ENCODE measurements around the gene BRSK1. TPM values are rescaled to one million over a fixed set of nuclear protein-coding genes. Genes with fewer than 3 reads are reported as not detected.

The BRSK1 gene
- total and polyA plus RNA-seq, 4 donors = 46.4 to 206 (median 127) TPM

DNA sequence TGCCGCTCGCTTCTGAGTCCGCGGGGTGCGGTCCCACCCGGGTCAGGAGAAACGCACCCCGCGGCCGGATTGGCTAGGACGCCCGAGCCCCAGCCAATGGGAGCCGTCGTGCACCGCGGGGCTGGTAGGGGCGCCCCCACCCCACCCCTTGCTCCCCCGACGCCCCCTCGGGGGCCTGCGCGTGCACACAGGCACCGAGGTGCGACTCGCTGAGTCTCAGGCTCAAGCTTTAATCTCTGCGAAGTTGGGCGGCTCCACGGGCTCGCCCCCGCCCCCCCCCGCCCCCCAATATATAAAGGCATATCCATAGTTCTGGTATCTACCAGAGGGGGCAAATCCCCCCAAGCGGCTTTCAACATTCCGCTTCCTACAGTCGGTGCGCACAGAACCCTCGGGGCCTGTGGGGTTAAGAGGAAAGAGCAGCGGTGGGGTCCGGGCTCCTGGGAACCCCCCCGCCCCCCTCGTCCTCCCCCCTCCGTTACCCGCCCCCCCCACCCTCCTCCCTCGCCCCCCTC, 71.0 kb downstream of the BRSK1 start, which contains the start of gene COX6B2:
TSS of gene COX6B2 (minus strand) at position 22 of the 515 bp plus-strand sequence. CDS start 198 bp downstream, outside the sequence.
- Histone ChIP-seq H3K9me3 (ENCODE audit: control insufficient read depth, insufficient read depth, low read length) (no peaks in the 10 kb centered on the region), H3K27me3 (ENCODE audit: control insufficient read depth, insufficient read depth, low read length) (peaks cover 43% of the 10 kb centered on the region), H3K36me3 (ENCODE audit: control insufficient read depth, insufficient read depth, low read length) (peaks cover 6% of the 10 kb centered on the region), H3K4me1 (ENCODE audit: control insufficient read depth, insufficient read depth, low read length) (peaks cover 30% of the 10 kb centered on the region), H3K4me3 (ENCODE audit: low read depth, low read length) (peak within 1 kb of the TSS; percentile 29), H3K27ac (ENCODE audit: low read depth, low read length) (no peak within 1 kb of the TSS)
- no peak for DNase-seq (ENCODE audit: low read depth in 4 of 6, low spot score in 6 of 6)
- 1% methylated on average over 21 of the region's 43 CpGs for WGBS (ENCODE audit: insufficient coverage)

DNA sequence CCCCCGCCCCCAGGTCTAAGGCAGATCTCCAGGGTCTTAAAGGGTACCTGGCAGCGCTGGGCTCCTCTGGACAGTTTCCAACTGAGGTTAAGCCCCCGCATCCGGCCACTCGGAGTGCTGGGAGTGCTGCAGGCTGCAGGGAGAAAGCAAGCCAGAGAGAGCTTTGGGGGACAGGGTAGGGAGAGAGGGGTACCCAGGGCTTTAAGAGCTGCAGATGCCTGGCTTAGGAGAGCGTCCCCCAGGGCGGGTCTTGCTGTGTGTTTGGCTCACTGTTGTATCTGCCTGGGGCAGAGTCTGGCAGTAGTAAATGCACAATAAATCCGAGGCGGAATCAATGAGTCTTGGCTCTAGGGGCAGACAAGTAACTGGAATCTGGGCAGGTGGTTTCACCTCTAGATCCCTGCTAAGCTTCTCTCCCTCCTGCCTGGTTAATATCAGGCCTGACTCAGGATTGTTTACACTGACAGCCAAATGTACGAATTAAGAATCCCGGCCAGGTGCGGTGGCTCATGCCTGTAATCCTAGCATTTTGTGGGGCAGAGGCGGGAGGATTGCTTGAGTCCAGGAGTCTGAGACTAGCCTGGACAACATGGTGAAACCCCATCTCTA, 71.5 kb downstream of the BRSK1 start:
- Histone ChIP-seq H3K36me3 (ENCODE audit: control insufficient read depth, insufficient read depth, low read length) (peaks cover 2% of the 10 kb centered on the region), H3K27ac (ENCODE audit: low read depth, low read length) (no peak overlapping the region), H3K4me3 (ENCODE audit: low read depth, low read length) (no peak overlapping the region), H3K9me3 (ENCODE audit: control insufficient read depth, insufficient read depth, low read length) (no peaks in the 10 kb centered on the region), H3K4me1 (ENCODE audit: control insufficient read depth, insufficient read depth, low read length) (peaks cover 30% of the 10 kb centered on the region), H3K27me3 (ENCODE audit: control insufficient read depth, insufficient read depth, low read length) (peaks cover 43% of the 10 kb centered on the region)
- 32% methylated on average over 10 of the region's 13 CpGs for WGBS (ENCODE audit: insufficient coverage)
- no peak for DNase-seq (ENCODE audit: low read depth in 4 of 6, low spot score in 6 of 6)

DNA sequence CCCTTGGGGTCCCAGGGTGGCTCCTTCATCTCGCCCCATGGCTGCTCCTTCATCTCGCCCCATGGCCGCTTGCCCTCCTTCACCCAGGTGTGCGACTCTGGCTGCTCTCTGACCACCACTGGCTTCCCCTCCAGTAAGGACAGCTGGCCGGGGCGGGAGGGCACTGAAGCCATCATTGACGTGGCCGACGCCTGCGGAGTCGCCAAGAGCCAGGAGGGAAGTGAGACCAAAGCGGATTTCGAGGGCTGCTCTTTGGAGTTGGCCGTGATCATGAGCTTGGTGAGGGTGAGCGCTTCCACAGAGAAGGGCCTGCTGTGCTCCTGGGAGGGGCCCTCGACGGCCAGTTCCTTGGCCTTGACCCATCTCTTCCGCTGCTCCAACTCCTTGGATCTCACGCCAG, 74.7 kb downstream of the BRSK1 start:
- WGBS (ENCODE audit: insufficient coverage) = 86% methylated on average over 18 of the region's 19 CpGs
- no peak overlapping the region for H3K4me3 ChIP-seq (ENCODE audit: low read depth, low read length)
- H3K27me3 ChIP-seq (ENCODE audit: control insufficient read depth, insufficient read depth, low read length) = peaks cover 18% of the 10 kb centered on the region
- DNase-seq (ENCODE audit: low read depth in 4 of 6, low spot score in 6 of 6) = no peak
- H3K4me1 ChIP-seq (ENCODE audit: control insufficient read depth, insufficient read depth, low read length) = peaks cover 22% of the 10 kb centered on the region
- H3K27ac ChIP-seq (ENCODE audit: low read depth, low read length) = no peak overlapping the region
- no peaks in the 10 kb centered on the region for H3K36me3 ChIP-seq (ENCODE audit: control insufficient read depth, insufficient read depth, low read length)
- no peaks in the 10 kb centered on the region for H3K9me3 ChIP-seq (ENCODE audit: control insufficient read depth, insufficient read depth, low read length)

DNA sequence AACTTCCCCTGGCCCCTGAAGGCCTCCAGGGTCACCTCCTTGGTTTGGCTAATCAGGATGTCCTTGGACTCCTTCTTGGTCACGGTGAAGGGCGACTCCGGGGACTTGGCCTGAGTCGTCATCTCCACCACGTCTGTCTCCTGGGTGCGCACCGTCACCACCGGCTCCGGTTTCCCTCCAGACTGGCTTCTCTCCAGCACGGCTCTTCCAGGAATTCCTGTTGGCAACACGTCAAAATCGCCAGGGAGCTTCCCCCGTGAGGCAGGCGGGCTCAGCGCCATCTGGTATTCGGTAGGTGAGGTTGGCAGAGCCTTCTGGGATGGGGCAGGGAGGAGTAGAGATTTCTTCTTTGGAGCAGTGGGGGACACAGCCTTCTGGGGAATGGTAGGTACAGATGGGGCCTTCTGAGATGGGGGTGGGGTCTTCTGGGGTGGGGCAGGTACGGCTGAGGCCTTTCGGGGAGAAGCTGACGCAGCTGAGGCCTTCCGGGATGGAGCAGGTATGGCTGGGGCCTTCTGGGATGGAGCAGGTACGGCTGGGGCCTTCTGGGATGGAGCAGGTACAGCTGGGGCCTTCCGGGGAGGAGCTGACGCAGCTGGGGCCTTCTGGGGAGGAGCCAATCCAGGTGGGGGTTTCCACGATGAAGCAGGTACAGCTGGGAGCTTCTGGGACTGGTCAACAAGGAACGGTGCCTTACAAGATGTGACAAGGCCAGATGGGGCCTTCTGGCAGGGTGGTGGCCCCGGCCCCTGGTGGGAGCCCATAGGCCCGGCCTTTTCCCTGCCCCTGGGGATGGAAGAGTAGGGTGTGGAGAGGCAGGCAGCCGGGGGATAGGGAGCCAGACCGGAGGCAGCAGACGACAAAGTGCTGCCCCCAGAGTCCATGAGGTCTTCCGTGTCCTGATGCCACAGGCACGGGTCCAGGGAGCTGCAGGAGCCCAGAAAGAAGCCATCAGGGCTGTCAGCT, 75.4 kb downstream of the BRSK1 start:
- WGBS (ENCODE audit: insufficient coverage) = 68% methylated on average over 30 of the region's 32 CpGs
- H3K36me3 ChIP-seq (ENCODE audit: control insufficient read depth, insufficient read depth, low read length) = no peaks in the 10 kb centered on the region
- H3K27me3 ChIP-seq (ENCODE audit: control insufficient read depth, insufficient read depth, low read length) = peaks cover 11% of the 10 kb centered on the region
- DNase-seq (ENCODE audit: low read depth in 4 of 6, low spot score in 6 of 6) = no peak
- H3K4me1 ChIP-seq (ENCODE audit: control insufficient read depth, insufficient read depth, low read length) = peaks cover 14% of the 10 kb centered on the region
- no peak overlapping the region for H3K27ac ChIP-seq (ENCODE audit: low read depth, low read length)
- no peaks in the 10 kb centered on the region for H3K9me3 ChIP-seq (ENCODE audit: control insufficient read depth, insufficient read depth, low read length)
- no peak overlapping the region for H3K4me3 ChIP-seq (ENCODE audit: low read depth, low read length)

DNA sequence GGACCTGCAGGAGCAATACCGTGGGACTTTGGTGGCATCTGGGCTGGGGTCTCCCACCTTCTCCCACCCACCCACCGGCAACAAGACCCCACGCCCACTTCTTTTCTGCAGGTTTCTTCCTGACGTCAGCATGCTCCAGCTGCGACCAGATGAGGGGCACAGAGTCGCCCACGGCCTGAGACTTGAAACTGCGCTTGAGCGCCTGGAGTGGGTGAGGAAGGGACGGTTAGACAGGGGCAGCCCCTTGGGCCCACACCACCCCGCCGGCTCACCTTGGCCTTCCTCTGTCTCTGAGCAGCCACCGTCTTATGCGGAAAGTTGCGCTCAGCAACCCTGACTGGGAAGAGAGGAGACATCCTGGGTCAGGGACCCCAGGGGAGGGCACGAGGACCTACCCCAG, 77.1 kb downstream of the BRSK1 start:
- 91% methylated on average over 14 of the region's 16 CpGs for WGBS (ENCODE audit: insufficient coverage)
- H3K4me3 ChIP-seq (ENCODE audit: low read depth, low read length) = no peak overlapping the region

More for the DNA sequence above, 77.1 kb downstream of the BRSK1 start:
- H3K9me3 ChIP-seq (ENCODE audit: control insufficient read depth, insufficient read depth, low read length) = no peaks in the 10 kb centered on the region
- no peak for DNase-seq (ENCODE audit: low read depth in 4 of 6, low spot score in 6 of 6)
- peaks cover 1% of the 10 kb centered on the region for H3K27me3 ChIP-seq (ENCODE audit: control insufficient read depth, insufficient read depth, low read length)
- H3K4me1 ChIP-seq (ENCODE audit: control insufficient read depth, insufficient read depth, low read length) = peaks cover 8% of the 10 kb centered on the region
- H3K27ac ChIP-seq (ENCODE audit: low read depth, low read length) = no peak overlapping the region
- no peaks in the 10 kb centered on the region for H3K36me3 ChIP-seq (ENCODE audit: control insufficient read depth, insufficient read depth, low read length)

Small RNA genes lying within 50 kb of the gene (small RNA-seq; reads per million reads assigned to genes)
- gene MIR6802 (ENCODE audit: low replicate concordance) = not detected
- gene MIR6803 (ENCODE audit: low replicate concordance) = not detected

Other genes starting within 250 kb of the BRSK1 start
- gene GP6, start 245.7 kb upstream of the BRSK1 start, total RNA-seq = under 1 TPM; 0.17 to 0.20 TPM
- gene GP6, start 245.7 kb upstream of the BRSK1 start, polyA plus RNA-seq (ENCODE audit: insufficient read length in 2 of 2) = 1 to 10 TPM in 1 of 2 donors, under 1 TPM in 1; 0.52 to 2.0 TPM
- 10 to 100 TPM; 16.6 to 18.8 TPM for gene RDH13, start 220.8 kb upstream of the BRSK1 start, total RNA-seq
- gene RDH13, start 220.8 kb upstream of the BRSK1 start, polyA plus RNA-seq (ENCODE audit: insufficient read length in 2 of 2) = 10 to 100 TPM; 17.2 to 34.8 TPM
- 1 to 10 TPM; 3.0 to 4.0 TPM for gene EPS8L1, start 208.1 kb upstream of the BRSK1 start, total RNA-seq
- 10 to 100 TPM; 13.0 to 17.9 TPM for gene EPS8L1, start 208.1 kb upstream of the BRSK1 start, polyA plus RNA-seq (ENCODE audit: insufficient read length in 2 of 2)
- gene PPP1R12C, start 166.4 kb upstream of the BRSK1 start, total RNA-seq = 10 to 100 TPM; 20.4 to 71.1 TPM
- gene PPP1R12C, start 166.4 kb upstream of the BRSK1 start, polyA plus RNA-seq (ENCODE audit: insufficient read length in 2 of 2) = 100 to 1,000 TPM; 108 to 128 TPM
- gene TNNT1, start 134.8 kb upstream of the BRSK1 start, total RNA-seq = 10 to 100 TPM in 1 of 2 donors, 1 to 10 TPM in 1; 8.5 to 17.9 TPM
- 10 to 100 TPM; 12.2 to 12.8 TPM for gene TNNT1, start 134.8 kb upstream of the BRSK1 start, polyA plus RNA-seq (ENCODE audit: insufficient read length in 2 of 2)
- 1 to 10 TPM; 3.2 to 3.4 TPM for gene TNNI3, start 126.3 kb upstream of the BRSK1 start, total RNA-seq
- gene TNNI3, start 126.3 kb upstream of the BRSK1 start, polyA plus RNA-seq (ENCODE audit: insufficient read length in 2 of 2) = 1 to 10 TPM; 5.2 to 5.5 TPM
- gene DNAAF3, start 117.4 kb upstream of the BRSK1 start, total RNA-seq = 1 to 10 TPM; 2.2 to 8.4 TPM
- gene DNAAF3, start 117.4 kb upstream of the BRSK1 start, polyA plus RNA-seq (ENCODE audit: insufficient read length in 2 of 2) = 10 to 100 TPM in 1 of 2 donors, 1 to 10 TPM in 1; 8.3 to 12.7 TPM
- 10 to 100 TPM; 11.5 to 28.1 TPM for gene SYT5, start 103.7 kb upstream of the BRSK1 start, total RNA-seq
- 100 to 1,000 TPM; 113 to 115 TPM for gene SYT5, start 103.7 kb upstream of the BRSK1 start, polyA plus RNA-seq (ENCODE audit: insufficient read length in 2 of 2)
- 1 to 10 TPM; 2.9 to 4.5 TPM for gene PTPRH, start 74.5 kb upstream of the BRSK1 start, total RNA-seq
- 1 to 10 TPM; 1.4 to 1.8 TPM for gene PTPRH, start 74.5 kb upstream of the BRSK1 start, polyA plus RNA-seq (ENCODE audit: insufficient read length in 2 of 2)
- gene TMEM86B, start 55.2 kb upstream of the BRSK1 start, total RNA-seq = 1 to 10 TPM in 1 of 2 donors, under 1 TPM in 1; 0.59 to 1.9 TPM
- gene TMEM86B, start 55.2 kb upstream of the BRSK1 start, polyA plus RNA-seq (ENCODE audit: insufficient read length in 2 of 2) = 1 to 10 TPM; 6.6 to 8.0 TPM
- gene PPP6R1, start 25.0 kb upstream of the BRSK1 start, total RNA-seq = 10 to 100 TPM; 22.6 to 23.9 TPM
- 10 to 100 TPM; 58.9 to 66.8 TPM for gene PPP6R1, start 25.0 kb upstream of the BRSK1 start, polyA plus RNA-seq (ENCODE audit: insufficient read length in 2 of 2)
- 10 to 100 TPM; 19.6 to 24.0 TPM for gene HSPBP1, start 3.9 kb upstream of the BRSK1 start, total RNA-seq
- gene HSPBP1, start 3.9 kb upstream of the BRSK1 start, polyA plus RNA-seq (ENCODE audit: insufficient read length in 2 of 2) = 10 to 100 TPM; 68.3 to 71.4 TPM
- under 1 TPM; 0.66 to 0.89 TPM for gene TMEM150B, start 41.3 kb downstream of the BRSK1 start, total RNA-seq
- under 1 TPM; 0.52 to 0.77 TPM for gene TMEM150B, start 41.3 kb downstream of the BRSK1 start, polyA plus RNA-seq (ENCODE audit: insufficient read length in 2 of 2)
- 10 to 100 TPM in 1 of 2 donors, 1 to 10 TPM in 1; 7.0 to 22.4 TPM for gene KMT5C, start 55.9 kb downstream of the BRSK1 start, total RNA-seq
- gene KMT5C, start 55.9 kb downstream of the BRSK1 start, polyA plus RNA-seq (ENCODE audit: insufficient read length in 2 of 2) = 10 to 100 TPM; 25.5 to 39.2 TPM
- 1 to 10 TPM in 1 of 2 donors, under 1 TPM in 1; 0.69 to 2.8 TPM for gene COX6B2, start 70.7 kb downstream of the BRSK1 start, total RNA-seq
- 1 to 10 TPM; 3.8 to 4.8 TPM for gene COX6B2, start 70.7 kb downstream of the BRSK1 start, polyA plus RNA-seq (ENCODE audit: insufficient read length in 2 of 2)
- not detected for gene GARIN5B, start 79.3 kb downstream of the BRSK1 start, total RNA-seq
- under 1 TPM; 0.14 to 0.43 TPM for gene GARIN5B, start 79.3 kb downstream of the BRSK1 start, polyA plus RNA-seq (ENCODE audit: insufficient read length in 2 of 2)
- under 1 TPM; 0.20 to 0.22 TPM for gene IL11, start 86.5 kb downstream of the BRSK1 start, total RNA-seq
- 1 to 10 TPM; 1.5 to 1.9 TPM for gene IL11, start 86.5 kb downstream of the BRSK1 start, polyA plus RNA-seq (ENCODE audit: insufficient read length in 2 of 2)
- 1 to 10 TPM in 1 of 2 donors, under 1 TPM in 1; 0.40 to 2.2 TPM for gene TMEM190, start 92.8 kb downstream of the BRSK1 start, total RNA-seq
- gene TMEM190, start 92.8 kb downstream of the BRSK1 start, polyA plus RNA-seq (ENCODE audit: insufficient read length in 2 of 2) = 1 to 10 TPM in 1 of 2 donors, under 1 TPM in 1; 0.65 to 5.0 TPM
- gene TMEM238, start 100.3 kb downstream of the BRSK1 start, total RNA-seq = under 1 TPM in 1 of 2 donors, not detected in 1; 0.55 TPM
- under 1 TPM; 0.69 to 0.86 TPM for gene TMEM238, start 100.3 kb downstream of the BRSK1 start, polyA plus RNA-seq (ENCODE audit: insufficient read length in 2 of 2)
- 100 to 1,000 TPM; 135 to 417 TPM for gene RPL28, start 101.9 kb downstream of the BRSK1 start, total RNA-seq
- 1,000 to 10,000 TPM; 1,153 to 1,205 TPM for gene RPL28, start 101.9 kb downstream of the BRSK1 start, polyA plus RNA-seq (ENCODE audit: insufficient read length in 2 of 2)
- gene UBE2S, start 123.8 kb downstream of the BRSK1 start, total RNA-seq = 10 to 100 TPM; 14.6 to 55.8 TPM
- gene UBE2S, start 123.8 kb downstream of the BRSK1 start, polyA plus RNA-seq (ENCODE audit: insufficient read length in 2 of 2) = 100 to 1,000 TPM; 104 to 124 TPM
- gene SHISA7, start 159.3 kb downstream of the BRSK1 start, total RNA-seq = 1 to 10 TPM; 4.0 to 5.2 TPM
- gene SHISA7, start 159.3 kb downstream of the BRSK1 start, polyA plus RNA-seq (ENCODE audit: insufficient read length in 2 of 2) = 10 to 100 TPM; 29.1 to 35.6 TPM
- 10 to 100 TPM; 30.3 to 59.3 TPM for gene ISOC2, start 177.6 kb downstream of the BRSK1 start, total RNA-seq
- gene ISOC2, start 177.6 kb downstream of the BRSK1 start, polyA plus RNA-seq (ENCODE audit: insufficient read length in 2 of 2) = 10 to 100 TPM; 60.2 to 65.1 TPM
- gene C19orf85, start 180.8 kb downstream of the BRSK1 start, total RNA-seq = not detected
- gene C19orf85, start 180.8 kb downstream of the BRSK1 start, polyA plus RNA-seq (ENCODE audit: insufficient read length in 2 of 2) = not detected
- 1 to 10 TPM; 1.5 to 1.7 TPM for gene ZNF628, start 192.6 kb downstream of the BRSK1 start, total RNA-seq
- gene ZNF628, start 192.6 kb downstream of the BRSK1 start, polyA plus RNA-seq (ENCODE audit: insufficient read length in 2 of 2) = 1 to 10 TPM; 5.7 to 6.6 TPM
- 10 to 100 TPM; 16.2 to 45.6 TPM for gene NAT14, start 201.2 kb downstream of the BRSK1 start, total RNA-seq
- 10 to 100 TPM; 93.2 to 94.0 TPM for gene NAT14, start 201.2 kb downstream of the BRSK1 start, polyA plus RNA-seq (ENCODE audit: insufficient read length in 2 of 2)
- gene SSC5D, start 204.4 kb downstream of the BRSK1 start, total RNA-seq = 1 to 10 TPM; 3.5 to 6.0 TPM
- gene SSC5D, start 204.4 kb downstream of the BRSK1 start, polyA plus RNA-seq (ENCODE audit: insufficient read length in 2 of 2) = 1 to 10 TPM; 2.3 to 4.7 TPM

Data from spinal cord (tissue), 10 donors.